NCI-H2171 (cell line): Measurements from ENCODE around the gene CCDC136.

Experiments used
- DNase-seq: peaks from one replicate; lab custom pipeline; 2025; lab: John Stamatoyannopoulos, UW

Gene CCDC136

DNA sequence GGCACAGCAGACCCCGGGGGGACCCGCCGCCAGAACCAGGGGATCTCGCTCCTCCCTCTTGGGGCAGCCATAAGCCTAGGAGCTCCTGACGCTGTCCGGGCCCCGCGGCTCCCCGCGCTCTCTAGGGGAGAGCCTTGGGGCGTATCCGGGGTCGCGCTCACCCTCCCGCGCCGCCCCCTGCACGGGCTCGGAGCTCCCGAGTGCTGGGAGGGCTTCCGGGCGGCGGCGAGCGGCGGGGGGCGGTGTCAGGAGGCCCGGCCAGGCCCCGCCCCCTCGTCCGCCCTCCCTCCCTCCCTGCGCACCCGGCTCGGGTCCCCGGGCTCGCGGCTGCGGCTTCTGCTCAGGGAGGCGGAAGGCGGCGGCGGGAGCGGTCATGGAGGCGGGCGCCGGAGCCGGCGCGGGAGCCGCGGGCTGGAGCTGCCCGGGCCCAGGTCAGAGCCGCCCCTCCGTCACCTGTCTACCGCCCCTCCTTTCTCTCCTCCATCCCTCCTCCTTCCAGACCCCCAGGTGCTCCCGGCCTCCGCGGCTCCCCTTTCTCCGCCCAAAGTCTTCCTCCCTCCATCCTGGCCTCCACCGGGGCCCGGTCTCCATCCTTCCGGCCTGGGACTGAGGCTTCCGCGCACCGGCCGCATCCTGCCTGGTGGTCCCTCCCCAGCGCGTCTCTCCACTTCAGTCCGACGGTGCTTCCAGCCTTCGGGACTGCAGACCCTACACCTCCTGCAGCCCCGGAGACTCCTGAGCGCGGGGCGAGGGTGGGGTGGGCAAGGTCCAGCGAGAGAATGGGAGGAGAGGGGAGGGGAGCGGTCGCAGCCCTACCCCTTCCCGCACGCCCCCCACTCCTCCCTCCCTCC, at the start of gene CCDC136:
Gene CCDC136, plus strand, starts transcription at position 848 of the 851 bp plus-strand sequence. CDS start 444 bp downstream, outside the sequence.
- DNase-seq = peak; percentile 72

DNA sequence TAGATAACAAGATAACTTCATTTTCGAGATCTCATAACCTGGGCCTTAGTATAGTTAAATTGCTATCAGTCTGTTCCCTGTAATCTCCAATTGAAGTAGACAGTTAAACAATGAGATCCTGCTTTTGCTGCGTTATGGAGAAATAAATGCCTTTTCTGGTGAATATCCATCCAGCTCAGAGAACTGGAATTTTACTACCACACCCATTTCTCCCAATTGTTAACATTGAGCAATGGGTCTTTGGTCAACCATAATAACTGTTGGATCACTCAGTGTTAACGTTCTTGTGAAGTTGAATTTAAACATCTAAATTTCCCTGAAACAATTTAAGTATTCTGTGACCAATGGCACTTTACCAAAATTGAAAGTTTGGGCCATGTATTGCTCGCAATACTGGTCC, 49.6 kb upstream of the CCDC136 start:
- DNase-seq = no peak

DNA sequence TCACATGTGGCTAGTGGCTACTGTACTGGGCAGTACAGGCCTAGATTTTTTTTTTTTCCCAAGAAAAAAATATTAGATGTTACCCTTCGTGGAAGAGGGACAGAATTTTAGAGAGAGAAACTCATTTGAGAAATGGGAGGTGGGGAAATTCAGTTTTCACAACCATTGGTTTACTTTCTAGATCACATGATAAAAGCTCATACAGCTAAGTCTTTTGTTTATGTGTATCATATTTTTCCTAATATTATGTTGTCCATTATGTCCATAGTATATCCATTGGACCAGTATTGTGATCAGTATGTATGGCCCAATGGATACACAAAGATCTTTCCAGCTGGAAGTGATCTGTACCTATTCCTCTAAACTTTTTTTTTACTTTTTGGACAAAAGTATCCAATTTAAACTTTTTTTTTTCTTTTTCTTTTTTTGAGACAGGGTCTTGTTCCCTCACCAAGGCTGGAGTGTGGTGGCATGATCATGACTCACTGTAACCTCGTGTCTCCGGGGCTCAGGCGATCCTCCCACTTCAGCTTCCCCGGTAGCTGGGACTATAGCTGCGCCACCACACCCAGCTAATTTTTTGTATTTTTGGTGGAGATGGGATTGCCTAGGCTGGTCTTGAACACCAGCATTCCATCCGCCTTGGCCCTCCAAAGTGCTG, 48.5 kb upstream of the CCDC136 start:
- no peak for DNase-seq

DNA sequence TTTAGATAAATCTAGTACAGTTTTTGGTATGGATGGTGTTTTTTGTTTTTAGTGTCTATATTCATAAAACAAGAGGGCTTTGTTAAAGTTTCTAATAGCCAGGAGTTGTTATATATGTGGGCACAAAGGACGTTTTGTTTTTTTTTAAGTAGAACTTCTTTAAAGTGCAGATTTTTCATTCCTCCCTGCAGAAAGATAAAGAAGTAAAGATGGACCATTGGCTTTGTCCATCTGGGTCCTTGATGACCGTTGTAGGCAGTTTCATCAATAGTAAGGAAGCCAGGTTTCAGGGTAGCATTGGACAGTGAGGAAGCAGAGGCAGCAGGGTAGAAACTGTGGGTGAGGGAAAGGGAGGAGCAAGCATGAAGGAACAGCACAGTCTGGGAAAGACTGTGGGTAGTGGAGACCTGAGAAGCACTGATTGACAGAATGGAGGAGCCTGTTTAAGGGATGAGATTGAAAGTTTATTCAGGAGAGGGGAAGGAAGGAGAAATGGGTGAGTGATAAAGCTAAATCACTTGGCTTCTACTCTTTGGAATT, 47.3 kb upstream of the CCDC136 start:
- no peak for DNase-seq

DNA sequence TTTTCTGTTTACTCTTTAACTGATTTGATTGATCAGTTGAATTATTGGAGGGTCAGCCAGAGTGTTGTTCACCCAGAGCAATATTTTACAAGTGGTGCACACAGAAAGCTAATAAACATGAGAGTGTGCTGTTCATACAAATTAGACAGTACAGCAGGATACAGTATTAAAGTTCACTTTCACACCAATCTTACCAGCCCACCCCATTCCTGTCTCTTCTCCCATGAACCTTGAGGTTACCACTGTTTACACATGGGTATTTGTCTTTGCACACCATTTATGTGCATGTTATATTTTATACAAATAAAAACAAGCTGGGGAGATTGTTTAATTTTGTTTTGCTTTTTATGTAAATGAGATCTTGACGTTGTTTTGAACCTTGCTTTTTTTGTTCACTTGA, 46.1 kb upstream of the CCDC136 start:
- no peak for DNase-seq

DNA sequence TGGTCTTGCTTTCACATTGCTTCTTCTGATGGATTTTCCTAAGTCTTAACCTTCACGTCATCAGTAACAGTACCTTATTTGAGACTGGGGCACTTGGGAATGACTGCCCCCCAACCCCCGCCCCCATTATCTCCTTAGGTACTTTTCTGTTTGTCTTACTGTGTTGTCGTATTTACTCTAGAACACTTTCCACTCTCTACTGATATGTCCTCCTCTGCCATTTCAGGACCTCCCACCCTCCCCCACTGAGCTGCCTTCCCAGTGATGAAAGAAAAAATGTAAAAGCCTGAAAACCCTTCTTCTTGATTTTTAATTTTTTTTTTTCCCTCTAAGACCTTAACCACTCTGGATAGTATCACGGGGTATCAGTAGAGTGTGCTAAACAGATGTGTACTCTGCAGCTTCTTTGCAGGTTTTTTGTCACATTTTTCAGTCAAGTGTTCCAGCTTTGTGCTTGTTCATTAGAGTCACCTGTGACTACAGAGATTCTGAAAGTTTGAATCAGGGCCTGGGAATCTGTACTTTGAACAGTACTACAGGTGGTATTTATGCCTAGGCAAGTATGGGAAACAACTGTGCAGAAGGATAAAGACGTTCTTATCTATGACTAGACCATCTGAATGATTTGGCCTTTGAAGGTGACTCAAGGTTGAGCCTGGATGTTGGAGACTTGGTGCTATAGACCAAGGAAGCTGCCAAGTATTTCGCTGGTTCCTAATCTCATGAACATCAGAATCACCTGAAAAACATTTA, 44.3 kb upstream of the CCDC136 start:
- no peak for DNase-seq

DNA sequence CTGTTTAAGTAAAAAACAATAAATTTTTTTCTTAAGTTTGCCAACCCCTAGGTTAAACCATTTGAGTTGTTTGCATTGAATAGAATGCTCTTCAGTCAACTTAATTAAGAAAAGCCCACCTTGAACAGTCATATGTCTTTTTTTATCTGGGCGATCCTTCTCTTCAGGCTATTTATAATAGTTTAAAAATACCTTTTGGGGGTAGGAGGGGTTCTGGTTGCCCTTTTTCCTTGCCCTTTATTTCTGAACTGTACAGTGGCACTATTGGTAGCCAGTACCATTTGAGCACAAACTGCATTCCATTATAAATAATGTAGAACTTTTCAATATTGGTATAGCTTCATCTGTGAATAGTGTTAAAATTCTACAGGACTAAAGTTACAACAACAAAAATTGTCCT, 39.5 kb upstream of the CCDC136 start:
- no peak for DNase-seq

DNA sequence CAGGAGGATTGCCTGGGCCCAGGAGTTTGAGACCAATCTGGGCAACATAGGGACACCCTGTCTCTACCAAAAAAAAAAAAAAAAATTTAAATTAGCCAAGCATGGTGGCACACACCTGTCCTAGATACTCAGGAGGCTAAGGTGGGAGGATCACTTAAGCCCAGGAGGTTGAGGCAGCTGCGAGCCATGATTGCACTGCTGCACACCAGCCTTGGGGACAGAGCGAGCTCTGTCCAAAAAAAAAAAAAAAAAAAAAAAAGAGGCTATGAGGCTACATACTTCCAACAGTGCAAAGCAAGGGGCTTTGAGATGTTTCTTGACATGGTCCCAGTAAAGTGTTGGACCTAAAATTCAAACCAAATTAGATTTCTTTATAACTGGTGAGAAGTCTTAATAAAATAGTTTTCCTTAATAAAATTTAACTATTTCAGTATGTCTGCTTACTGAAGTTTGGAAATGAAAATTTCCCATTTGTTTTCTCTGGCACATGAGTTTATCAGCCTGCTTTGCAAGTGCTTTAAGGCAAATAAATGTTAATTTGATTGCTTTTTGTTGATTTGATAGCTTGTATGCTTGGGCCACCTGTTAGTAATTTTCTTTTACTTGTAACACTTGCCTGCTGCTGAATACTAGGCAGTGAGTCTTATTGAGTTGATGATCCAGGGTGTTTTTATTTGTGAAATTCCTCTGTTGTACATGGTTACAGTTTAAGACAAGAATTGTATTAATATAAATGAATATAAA, 36.5 kb upstream of the CCDC136 start:
- peak; percentile 7 for DNase-seq

DNA sequence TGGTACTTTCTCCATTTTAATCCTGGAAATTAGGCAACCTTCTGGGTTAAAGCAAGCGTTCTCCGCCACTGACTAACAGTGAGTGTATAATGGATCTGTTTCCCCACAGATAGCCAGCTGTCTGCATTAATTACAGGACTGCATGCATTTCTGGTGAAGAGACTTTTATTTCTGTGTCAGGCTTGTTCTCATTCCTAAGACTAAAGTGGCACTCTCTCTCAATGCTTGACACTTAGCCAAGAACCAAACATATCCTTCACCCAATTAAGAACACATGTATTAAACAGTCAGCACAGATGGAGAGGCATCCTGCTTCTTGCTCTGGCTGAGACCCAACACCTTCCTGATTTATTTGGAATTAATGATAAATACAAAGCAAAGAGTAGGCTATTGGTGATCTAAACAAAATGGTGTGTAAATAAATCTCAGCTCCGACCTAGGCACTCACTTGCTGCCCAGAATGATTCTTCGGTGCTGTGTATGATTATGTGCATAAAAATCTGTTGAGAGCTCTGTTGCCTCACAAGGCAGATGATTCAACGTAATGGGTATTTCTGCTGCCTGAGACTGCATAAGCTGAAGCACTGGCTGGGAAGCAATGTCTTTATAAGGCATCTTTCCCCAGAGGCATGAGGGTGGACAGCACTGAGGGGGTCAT, 35.8 kb upstream of the CCDC136 start:
- DNase-seq = peak; percentile 48

DNA sequence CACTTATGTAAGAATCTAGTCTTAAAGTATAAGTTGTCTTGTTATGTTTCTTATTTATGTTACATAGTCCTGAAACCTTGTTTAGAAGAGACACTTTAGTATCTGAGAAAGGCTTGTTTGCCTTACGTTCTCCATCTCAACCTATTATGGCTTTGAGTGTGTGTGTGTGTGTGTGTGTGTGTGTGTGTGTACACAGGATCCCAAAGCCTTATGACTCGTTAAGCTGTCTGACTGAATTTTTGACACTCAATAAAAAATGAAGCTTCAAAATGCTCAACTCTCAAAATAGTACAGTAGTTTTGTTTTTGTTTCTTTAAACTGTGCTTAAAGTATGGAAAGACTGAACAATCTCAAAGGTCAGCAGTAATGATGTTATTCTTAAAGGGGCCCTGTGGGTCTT, 34.6 kb upstream of the CCDC136 start:
- DNase-seq = no peak

DNA sequence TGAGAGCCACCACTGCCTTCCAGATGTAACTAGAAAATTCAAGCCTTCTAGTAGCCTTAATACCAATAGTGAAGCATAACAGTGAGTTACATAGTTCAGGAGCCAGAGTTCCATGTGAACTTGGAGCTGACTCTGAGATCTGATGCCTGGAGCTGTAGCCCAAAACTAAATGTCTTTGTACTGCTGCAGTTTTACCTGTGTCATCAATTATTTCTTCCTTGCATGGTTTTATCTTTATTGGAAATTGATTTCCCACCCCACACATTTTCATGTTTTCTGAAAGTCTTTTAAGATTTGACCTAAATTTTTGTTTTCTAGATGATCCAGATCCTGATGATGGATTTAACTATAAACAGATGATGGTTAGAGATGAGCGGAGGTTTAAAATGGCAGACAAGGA, 33.2 kb upstream of the CCDC136 start:
- no peak for DNase-seq

DNA sequence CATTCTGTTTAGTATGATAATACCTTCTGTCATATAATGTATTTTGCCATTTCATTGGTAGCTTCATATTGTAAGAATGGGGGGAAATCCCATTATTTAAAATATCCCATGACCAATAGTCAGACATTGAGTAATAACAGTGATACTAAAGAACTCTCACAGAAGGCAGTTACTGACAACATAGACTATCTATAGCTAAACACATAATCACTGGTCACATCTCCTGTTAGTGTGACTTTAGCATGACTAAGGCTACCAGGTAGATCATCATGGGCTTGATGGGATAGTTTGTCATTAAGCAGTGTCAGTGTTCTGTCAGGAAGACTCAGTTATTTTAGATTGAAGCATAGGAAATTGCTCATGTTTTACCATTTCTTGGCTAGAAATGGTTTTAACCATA, 32.5 kb upstream of the CCDC136 start:
- no peak for DNase-seq

DNA sequence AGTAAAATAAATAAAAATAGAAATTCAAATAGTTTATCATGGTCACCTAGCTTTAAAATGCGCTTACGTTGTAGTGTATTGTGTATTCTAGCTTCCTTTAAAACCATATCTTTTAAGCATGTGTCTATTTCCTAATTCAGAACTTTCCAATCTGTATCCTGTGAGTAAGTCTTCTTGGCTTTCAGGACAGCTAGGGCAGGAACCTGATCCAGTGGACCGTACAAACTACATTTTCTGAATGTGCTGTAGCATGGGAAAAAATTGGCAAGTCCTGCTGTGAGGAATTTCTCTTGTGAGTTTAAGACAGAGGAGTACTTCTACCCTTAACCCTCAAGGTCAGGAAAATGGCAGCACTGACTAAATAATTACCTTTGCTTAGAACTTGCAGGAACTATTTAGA, 28.2 kb upstream of the CCDC136 start:
- no peak for DNase-seq

DNA sequence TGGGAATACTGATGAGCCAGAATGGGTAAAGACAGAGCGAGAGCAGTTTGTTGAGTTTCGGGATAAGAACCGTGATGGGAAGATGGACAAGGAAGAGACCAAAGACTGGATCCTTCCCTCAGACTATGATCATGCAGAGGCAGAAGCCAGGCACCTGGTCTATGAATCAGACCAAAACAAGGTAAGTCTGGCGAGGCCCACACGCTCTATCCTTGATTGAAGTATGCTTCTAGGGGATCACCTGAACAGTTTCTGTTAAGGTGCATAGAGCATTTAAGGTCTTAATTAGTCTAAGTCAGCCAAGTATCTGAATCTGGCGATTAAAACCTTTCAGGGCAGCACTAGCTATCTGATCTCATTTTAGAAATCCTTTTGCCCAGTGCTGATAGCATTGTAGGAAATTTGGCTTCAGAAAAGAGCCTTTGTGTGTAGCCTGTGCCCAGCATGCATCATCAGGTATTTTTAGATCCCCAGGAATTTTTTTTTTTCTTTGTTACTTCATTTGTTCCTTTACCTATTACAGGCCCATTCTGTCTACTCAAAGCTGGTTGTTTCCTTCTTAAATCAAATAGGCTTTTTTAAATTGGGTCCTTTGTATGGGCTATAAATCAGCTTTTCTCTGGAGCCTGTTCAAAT, 24.2 kb upstream of the CCDC136 start:
- DNase-seq = no peak

DNA sequence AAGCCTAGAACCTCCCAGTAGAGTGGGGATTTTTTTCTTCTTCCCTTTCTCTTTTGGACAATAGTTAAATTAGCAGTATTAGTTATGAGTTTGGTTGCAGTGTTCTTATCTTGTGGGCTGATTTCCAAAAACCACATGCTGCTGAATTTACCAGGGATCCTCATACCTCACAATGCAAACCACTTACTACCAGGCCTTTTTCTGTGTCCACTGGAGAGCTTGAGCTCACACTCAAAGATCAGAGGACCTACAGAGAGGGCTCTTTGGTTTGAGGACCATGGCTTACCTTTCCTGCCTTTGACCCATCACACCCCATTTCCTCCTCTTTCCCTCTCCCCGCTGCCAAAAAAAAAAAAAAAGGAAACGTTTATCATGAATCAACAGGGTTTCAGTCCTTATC, 21.5 kb upstream of the CCDC136 start:
- DNase-seq = no peak

DNA sequence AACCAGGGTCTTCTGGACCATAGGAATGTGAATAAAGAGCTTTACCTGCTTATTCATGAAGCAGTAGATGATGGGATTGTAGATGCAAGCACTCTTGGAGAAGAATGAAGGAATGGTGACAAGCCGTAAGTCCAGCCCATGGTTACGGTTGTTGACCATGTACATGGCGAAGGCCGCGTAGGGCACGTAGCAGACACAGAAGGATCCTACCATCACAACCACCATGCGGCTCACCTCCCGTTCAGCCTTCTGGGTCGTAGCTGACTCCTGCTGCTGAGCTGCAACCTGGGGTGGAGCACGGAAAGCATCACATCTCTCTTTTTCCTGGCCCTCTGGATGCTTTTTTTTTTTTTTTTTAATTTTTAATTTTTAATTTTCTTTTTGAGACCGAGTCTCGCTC, 18.2 kb upstream of the CCDC136 start:
- no peak for DNase-seq

DNA sequence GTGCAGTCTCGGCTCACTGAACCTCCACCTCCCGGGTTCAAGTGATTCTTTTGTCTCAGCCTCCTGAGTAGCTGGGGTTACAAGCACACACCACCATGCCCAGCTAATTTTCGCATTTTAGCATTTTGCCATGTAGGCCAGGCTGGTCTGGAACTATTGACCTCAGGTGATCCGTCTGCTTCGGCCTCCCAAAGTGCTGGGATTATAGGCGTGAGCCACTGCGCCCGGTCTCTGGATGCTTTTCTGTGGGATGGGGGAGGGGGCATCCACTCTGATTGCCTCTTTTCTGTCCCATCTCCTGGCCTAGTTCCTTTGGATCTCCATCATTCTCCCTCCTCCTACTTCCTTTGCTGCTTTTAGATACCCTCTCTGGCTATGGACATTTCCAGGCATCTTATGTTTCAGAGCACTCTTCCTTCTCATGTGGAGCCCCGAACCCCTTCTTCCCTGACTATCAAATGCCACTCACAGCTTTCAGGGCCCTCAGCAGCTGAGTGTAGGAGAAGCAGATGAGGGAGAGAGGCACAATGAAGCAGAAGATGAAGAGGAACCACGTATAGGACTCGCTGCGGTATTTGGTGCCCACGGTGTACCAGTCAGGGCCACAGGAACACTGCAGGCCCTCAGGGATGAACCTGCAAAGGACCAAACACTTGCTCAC, 17.6 kb upstream of the CCDC136 start:
- no peak for DNase-seq

DNA sequence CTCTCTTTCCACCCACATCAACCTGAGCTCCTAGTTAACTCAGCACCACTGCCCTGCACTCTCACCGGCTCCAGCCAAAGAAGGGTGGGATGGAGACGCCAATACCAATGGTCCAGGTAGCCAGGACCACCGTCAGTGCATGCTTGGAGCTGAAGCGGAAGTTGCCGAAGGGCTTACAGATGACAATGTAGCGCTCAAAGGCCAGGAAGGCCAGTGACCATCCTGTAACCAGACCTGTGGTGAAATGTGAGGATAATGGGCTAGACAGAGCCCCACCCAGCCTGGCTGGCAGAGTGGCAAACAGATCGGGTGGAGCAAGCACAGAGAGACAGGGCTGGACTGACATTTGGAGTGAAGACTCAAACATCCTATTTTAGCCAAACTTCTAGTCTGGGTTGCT, 16.8 kb upstream of the CCDC136 start:
- DNase-seq = no peak

DNA sequence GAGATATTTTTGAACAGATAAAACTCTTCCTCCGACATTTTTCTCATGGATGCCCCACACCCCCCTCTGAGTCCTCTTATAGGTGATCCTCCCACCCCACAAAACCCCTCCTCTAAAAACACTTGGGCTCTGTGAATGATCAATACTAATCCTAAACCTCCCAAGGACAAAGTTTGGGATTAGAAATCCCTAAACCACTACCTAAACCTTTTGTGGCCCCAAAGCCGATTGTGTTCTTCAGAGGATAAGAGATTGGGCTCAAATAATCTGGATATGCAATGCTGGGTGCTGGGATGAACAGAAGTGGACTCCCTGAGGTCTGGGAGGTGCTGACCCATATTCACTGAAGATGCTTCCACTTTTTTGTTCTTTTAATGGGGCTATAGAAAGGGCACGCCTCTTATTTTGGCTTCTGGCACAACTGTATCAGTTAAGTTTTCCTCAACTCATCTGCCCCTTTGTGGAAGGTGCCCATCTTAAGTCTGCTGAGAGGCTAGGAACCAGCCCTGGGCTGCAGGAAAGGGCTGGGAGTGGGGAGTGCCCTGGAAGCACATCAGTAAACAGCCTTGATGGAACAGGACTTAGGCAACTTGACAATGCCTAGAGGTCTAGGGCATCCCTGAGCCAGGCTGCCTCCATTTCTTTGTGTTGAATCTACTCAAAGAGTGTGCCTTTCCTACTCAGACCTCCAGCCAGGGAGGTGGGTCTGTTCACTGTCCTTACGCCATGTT, 15.9 kb upstream of the CCDC136 start, which contains the start of gene OPN1SW:
Gene OPN1SW, minus strand, starts transcription at position 51 of the 731 bp plus-strand sequence. Its CDS starts 13 bp downstream, at position 38.
- no peak for DNase-seq
